IMR-90 (cell line): ENCODE results near the gene NEU1. TPM values are rescaled to one million over a fixed set of nuclear protein-coding genes. Genes with fewer than 3 reads are reported as not detected.
A peak's percentile ranks its signal among the peaks of the same experiment; 100 is the strongest.

Experiments used
- ATAC-seq: fragments of 200-7000 bp; cut with Tn5 transposase; 2 replicates; pipeline ENCODE4 v1.9.1; 2020; ENCODE audit warnings: low read depth, mild to moderate bottlenecking, moderate library complexity
- BruUV-seq: library from RNA; stranded (reverse); fragments of 400-500 nt; replicated peaks from 2 replicates; lab custom pipeline; 2021; lab: Mats Ljungman, UMichigan
- CTCF ChIA-PET: fragments of 300-600 bp; formaldehyde crosslinking; extraction: SDS; loops from one replicate; lab custom pipeline; 2021; ENCODE audit warnings: antibody characterized with exemption; lab: Yijun Ruan, JAX
- POLR2A ChIA-PET: fragments of 300-600 bp; sonication (Branson Sonifier 250); formaldehyde crosslinking; loops from one replicate; lab custom pipeline; 2022; ENCODE audit warnings: antibody characterized with exemption; ENCODE audit not compliant: unreplicated experiment; lab: Charles Lee
- DNase-seq: peaks from one replicate; pipeline ENCODE4 v3.0.0; 2013
- H2AFZ ChIP-seq: replicated peaks from 2 replicates; pipeline ENCODE3; 2013; ENCODE audit warnings: low read length, mild to moderate bottlenecking; ENCODE audit not compliant: poor library complexity
- H2AK5ac ChIP-seq: 2 replicates; pipeline ENCODE4 v1.6.1; 2013; ENCODE audit warnings: low read depth, low read length, inconsistent platforms
- H2AK9ac ChIP-seq: replicated peaks from 2 replicates; pipeline ENCODE3; 2013; ENCODE audit warnings: mild to moderate bottlenecking, low read depth, low read length, moderate library complexity; ENCODE audit not compliant: poor library complexity
- H2BK120ac ChIP-seq: 2 replicates; pipeline ENCODE4 v1.6.1; 2013; ENCODE audit warnings: low read depth, low read length, inconsistent platforms
- H2BK15ac ChIP-seq: 3 replicates; pipeline ENCODE4 v1.6.1; 2013; ENCODE audit warnings: low read depth, low read length, inconsistent platforms
- H2BK20ac ChIP-seq: 2 replicates; pipeline ENCODE4 v1.6.1; 2013; ENCODE audit warnings: low read depth, mild to moderate bottlenecking, inconsistent platforms, low read length, moderate library complexity
- H2BK5ac ChIP-seq: 2 replicates; pipeline ENCODE4 v1.6.1; 2013; ENCODE audit warnings: mild to moderate bottlenecking, low read depth, low read length, inconsistent platforms; ENCODE audit not compliant: poor library complexity, severe bottlenecking
- H3K14ac ChIP-seq: replicated peaks from 2 replicates; pipeline ENCODE4 v1.6.1; 2013; ENCODE audit warnings: low read depth, low read length, inconsistent platforms
- H3K18ac ChIP-seq: 2 replicates; pipeline ENCODE4 v1.6.1; 2013; ENCODE audit warnings: low read depth, low read length, control low read depth
- H3K23ac ChIP-seq: 2 replicates; pipeline ENCODE4 v1.6.1; 2013; ENCODE audit warnings: low read depth, low read length, inconsistent platforms
- H3K27ac ChIP-seq: 2 replicates; pipeline ENCODE4 v1.5.1; 2013; ENCODE audit warnings: mild to moderate bottlenecking, control low read depth, low read length; ENCODE audit not compliant: insufficient read depth
- H3K27me3 ChIP-seq: 2 replicates; pipeline ENCODE4 v1.6.1; 2013; ENCODE audit warnings: low read length; ENCODE audit not compliant: control insufficient read depth, insufficient read depth
- H3K36me3 ChIP-seq: 2 replicates; pipeline ENCODE4 v1.6.1; 2013; ENCODE audit warnings: low read length, mixed read lengths; ENCODE audit not compliant: control insufficient read depth, insufficient read depth
- H3K4ac ChIP-seq: 2 replicates; pipeline ENCODE4 v1.6.1; 2013; ENCODE audit warnings: low read depth, low read length, inconsistent platforms
- H3K4me1 ChIP-seq: 2 replicates; pipeline ENCODE4 v1.6.1; 2013; ENCODE audit warnings: low read length, mixed read lengths; ENCODE audit not compliant: control insufficient read depth, insufficient read depth
- H3K4me2 ChIP-seq: 2 replicates; pipeline ENCODE4 v1.6.1; 2013; ENCODE audit warnings: low read depth, mild to moderate bottlenecking, control low read depth, low read length, moderate library complexity
- H3K4me3 ChIP-seq: 2 replicates; pipeline ENCODE4 v1.5.1; 2013; ENCODE audit warnings: low read depth, mild to moderate bottlenecking, control low read depth, low read length, moderate library complexity; ENCODE audit not compliant: insufficient read depth
- H3K56ac ChIP-seq: 2 replicates; pipeline ENCODE4 v1.6.1; 2013; ENCODE audit warnings: low read length, inconsistent platforms; ENCODE audit not compliant: insufficient read depth; ENCODE audit errors: extremely low read depth
- H3K79me1 ChIP-seq, 2 experiments: 2 replicates each; pipeline ENCODE4 v1.6.1; 2013; ENCODE audit warnings: low read length in 2 of 2, inconsistent platforms in 1 of 2, low read depth in 1 of 2
- H3K9ac ChIP-seq: 2 replicates; pipeline ENCODE4 v1.6.1; 2013; ENCODE audit warnings: low read depth, low read length, control low read depth
- H3K9me1 ChIP-seq: 2 replicates; pipeline ENCODE4 v1.6.1; 2013; ENCODE audit warnings: low read length, inconsistent platforms; ENCODE audit not compliant: insufficient read depth
- H3K9me3 ChIP-seq: 2 replicates; pipeline ENCODE4 v1.6.1; 2013; ENCODE audit warnings: low read length; ENCODE audit not compliant: control insufficient read depth, insufficient read depth
- H4K20me1 ChIP-seq: 2 replicates; pipeline ENCODE4 v1.6.1; 2013; ENCODE audit warnings: low read length, inconsistent platforms; ENCODE audit not compliant: insufficient read depth
- H4K5ac ChIP-seq: 2 replicates; pipeline ENCODE4 v1.6.1; 2013; ENCODE audit warnings: mild to moderate bottlenecking, low read depth, low read length, control low read depth
- H4K8ac ChIP-seq, 2 experiments: 2 replicates each; pipeline ENCODE4 v1.6.1; 2013; ENCODE audit warnings: low read depth in 2 of 2, low read length in 2 of 2, control low read depth in 1 of 2, inconsistent platforms in 1 of 2
- H4K91ac ChIP-seq: 2 replicates; pipeline ENCODE4 v1.6.1; 2013; ENCODE audit warnings: low read depth, low read length, inconsistent platforms; ENCODE audit not compliant: insufficient read depth
- BHLHE40 ChIP-seq: fragments of 150-350 bp; IDR thresholded peaks from 2 replicates; pipeline ENCODE4 v1.6.1; 2016; ENCODE audit warnings: mild to moderate bottlenecking, low read depth, low read length
- CHD1 ChIP-seq: IDR thresholded peaks from 2 replicates; pipeline ENCODE4 v1.6.1; 2012; ENCODE audit warnings: low read depth, low read length, improper control_type of control experiment
- ELK1 ChIP-seq: fragments of 150-350 bp; IDR thresholded peaks from 2 replicates; pipeline ENCODE4 v1.6.1; 2016; ENCODE audit warnings: low read depth, mild to moderate bottlenecking, low read length, moderate library complexity, borderline replicate concordance
- MAFK ChIP-seq: IDR thresholded peaks from 2 replicates; pipeline ENCODE4 v1.6.1; 2012; ENCODE audit warnings: low read depth, low read length, improper control_type of control experiment
- MXI1 ChIP-seq: IDR thresholded peaks from 2 replicates; pipeline ENCODE4 v1.6.1; 2012; ENCODE audit warnings: low read depth, mild to moderate bottlenecking, low read length, moderate library complexity, borderline replicate concordance
- RAD21 ChIP-seq: IDR thresholded peaks from 2 replicates; pipeline ENCODE4 v1.6.1; 2012; ENCODE audit warnings: low read length, improper control_type of control experiment
- RCOR1 ChIP-seq: IDR thresholded peaks from 2 replicates; pipeline ENCODE4 v1.6.1; 2012; ENCODE audit warnings: mild to moderate bottlenecking, low read length, improper control_type of control experiment; ENCODE audit not compliant: insufficient replicate concordance
- WGBS, 2 experiments: methylation state at CpG; one replicate each; pipeline versions ENCODE4 v1.1.5 to v1.1.7; 2013; ENCODE audit warnings: missing lambda C conversion rate in 2 of 2; ENCODE audit not compliant: insufficient read length in 1 of 2; ENCODE audit errors: extremely low coverage in 2 of 2; 5-methylcytosine and 5-hydroxymethylcytosine counted together
- dilution Hi-C: fragments of 300-500 bp; cut with HindIII; formaldehyde crosslinking; loops from one replicate; pipeline ENCODE4 v1.14.3; 2018; ENCODE audit warnings: low sequenced_read_pairs; ENCODE audit not compliant: unreplicated experiment
- in situ Hi-C: fragments of 300-500 bp; cut with MboI; formaldehyde crosslinking; loops from 3 replicates; pipeline ENCODE4 v1.14.3; 2019; ENCODE audit warnings: low sequenced_read_pairs, inconsistent platforms, mixed read lengths
- intact Hi-C: fragments of 100-400 bp; cut with micrococcal nuclease; formaldehyde crosslinking; loops from 2 replicates; pipeline ENCODE4 v1.10.0; 2022
- polyA plus RNA-seq, 3 experiments: library from polyadenylated mRNA; depleted of rRNA; stranded (reverse); fragments of >200 nt; gene quantifications; 2 replicates each; pipeline ENCODE4 v1.2.3, GENCODE V29; 2012; ENCODE audit warnings: low replicate concordance in 1 of 3
- total RNA-seq: library from RNA; depleted of rRNA; stranded (reverse); fragments of >200 nt; gene quantifications from 2 replicates; pipeline ENCODE4 v1.2.3, GENCODE V29; 2012

The NEU1 gene
- total and polyA plus RNA-seq, 2 of the 4 experiments (the other 2 are of a cell fraction), result 28.5 to 36.2 TPM

- Histone ChIP-seq H3K79me1 (peaks cover 20 to 46% of the 10 kb centered on the region in 2 experiments; a peak in 3 of 4 replicates), H2AK5ac (peak overlapping the region; percentile 86), H3K4me2 (peak overlapping the region; percentile 79), H3K4me3 (peak overlapping the region; percentile 58), H3K9me1 (peaks cover 5% of the 10 kb centered on the region; the same call in 1 of the 2 replicates), H4K91ac (peak overlapping the region; percentile 66; the same call in 1 of the 2 replicates), H2AK9ac (peak overlapping the region; percentile 75), H3K4ac (peak overlapping the region; percentile 53), H2BK120ac (peak overlapping the region; percentile 5; the same call in 1 of the 2 replicates), H3K36me3 (peaks cover 5% of the 10 kb centered on the region; the same call in 1 of the 2 replicates), H2BK20ac (0 out of 2 replicates have a peak overlapping the region, but pooled peaks have one; percentile 37), H3K56ac (0 out of 2 replicates have a peak overlapping the region, but pooled peaks have one; percentile 2), H4K20me1 (peaks cover 7% of the 10 kb centered on the region), H3K9me3 (no peaks in the 10 kb centered on the region), H3K27ac (peak overlapping the region; percentile 64), H3K18ac (peak overlapping the region; percentile 17; the same call in 1 of the 2 replicates), H4K5ac (peak overlapping the region; percentile 53), H2BK5ac (peak overlapping the region; percentile 58), H2AFZ (peak overlapping the region; percentile 90), H3K23ac (peak overlapping the region; percentile 38; the same call in 1 of the 2 replicates), H3K4me1 (peaks cover 12% of the 10 kb centered on the region), H4K8ac (peak overlapping the region; percentile 82 to 85; a peak in 3 of 4 replicates), H3K27me3 (no peaks in the 10 kb centered on the region), H2BK15ac (no peak overlapping the region), H3K9ac (peak overlapping the region; percentile 54; the same call in 1 of the 2 replicates), H3K14ac (peak overlapping the region; percentile 24; the same call in 1 of the 2 replicates)
- intact Hi-C loops, result loop anchor here (5.0 kb wide), 1 partner anchor 251 kb away; the partner anchor contains the start of genes PPT2 and PRRT1
- no peak for DNase-seq
- ChIA-PET POLR2A (interaction anchor here (0.6 to 1.3 kb wide), 3 partner anchors 71 to 493 kb away, joined by 3 to 7 read pairs (median 3); no protein-coding TSS in a partner anchor), CTCF (no interaction called here)
- dilution Hi-C loops, result no loop called here
- in situ Hi-C loops, result no loop called here
- WGBS, 2 experiments, result 28% methylated on average over 27 of the region's 29 CpGs; no CpG with 5 or more reads in 1 of the 2 experiments
- TF ChIP-seq MAFK (no peak), BHLHE40 (no peak), CHD1 (no peak), MXI1 (no peak), RAD21 (no peak), RCOR1 (no peak), ELK1 (no peak)
- BruUV-seq, result no TSS peak
- ATAC-seq, result no peak
These were observed 38.3 kb upstream of the NEU1 start for GRCh38 chr6:31900917-31901414.
